HUES6 (cell line): ENCODE results near the gene IDUA.

Source experiments
- H3K27ac ChIP-seq: 2 replicates; pipeline ENCODE4 v1.7.0; 2013; ENCODE audit warnings: low read depth, mild to moderate bottlenecking, low read length, inconsistent platforms
- H3K27me3 ChIP-seq: 2 replicates; pipeline ENCODE4 v1.6.1; 2013; ENCODE audit warnings: low read length; ENCODE audit not compliant: control insufficient read depth, insufficient read depth
- H3K36me3 ChIP-seq: 2 replicates; pipeline ENCODE4 v1.6.1; 2013; ENCODE audit warnings: low read length; ENCODE audit not compliant: control insufficient read depth, insufficient read depth
- H3K4me1 ChIP-seq: 2 replicates; pipeline ENCODE4 v1.6.1; 2013; ENCODE audit warnings: low read length; ENCODE audit not compliant: control insufficient read depth, insufficient read depth
- H3K4me3 ChIP-seq: 2 replicates; pipeline ENCODE4 v1.5.1; 2013; ENCODE audit warnings: low read depth, low read length
- H3K9ac ChIP-seq: one replicate; pipeline ENCODE4 v1.6.1; 2013; ENCODE audit warnings: mild to moderate bottlenecking, low read length
- H3K9me3 ChIP-seq: 2 replicates; pipeline ENCODE4 v1.6.1; 2013; ENCODE audit warnings: low read depth, low read length; ENCODE audit not compliant: control insufficient read depth, insufficient read depth

IDUA gene

GRCh38 chr4:982814-983213, 4.0 kb upstream of the IDUA start:
- peaks cover 34% of the 10 kb centered on the region for H3K27me3 ChIP-seq
- no peak overlapping the region for H3K9ac ChIP-seq
- no peak overlapping the region for H3K4me3 ChIP-seq
- no peak overlapping the region for H3K27ac ChIP-seq
- H3K9me3 ChIP-seq, result no peaks in the 10 kb centered on the region
- peaks cover 22% of the 10 kb centered on the region; the same call in 1 of the 2 replicates for H3K4me1 ChIP-seq
- H3K36me3 ChIP-seq, result no peaks in the 10 kb centered on the region

DNA sequence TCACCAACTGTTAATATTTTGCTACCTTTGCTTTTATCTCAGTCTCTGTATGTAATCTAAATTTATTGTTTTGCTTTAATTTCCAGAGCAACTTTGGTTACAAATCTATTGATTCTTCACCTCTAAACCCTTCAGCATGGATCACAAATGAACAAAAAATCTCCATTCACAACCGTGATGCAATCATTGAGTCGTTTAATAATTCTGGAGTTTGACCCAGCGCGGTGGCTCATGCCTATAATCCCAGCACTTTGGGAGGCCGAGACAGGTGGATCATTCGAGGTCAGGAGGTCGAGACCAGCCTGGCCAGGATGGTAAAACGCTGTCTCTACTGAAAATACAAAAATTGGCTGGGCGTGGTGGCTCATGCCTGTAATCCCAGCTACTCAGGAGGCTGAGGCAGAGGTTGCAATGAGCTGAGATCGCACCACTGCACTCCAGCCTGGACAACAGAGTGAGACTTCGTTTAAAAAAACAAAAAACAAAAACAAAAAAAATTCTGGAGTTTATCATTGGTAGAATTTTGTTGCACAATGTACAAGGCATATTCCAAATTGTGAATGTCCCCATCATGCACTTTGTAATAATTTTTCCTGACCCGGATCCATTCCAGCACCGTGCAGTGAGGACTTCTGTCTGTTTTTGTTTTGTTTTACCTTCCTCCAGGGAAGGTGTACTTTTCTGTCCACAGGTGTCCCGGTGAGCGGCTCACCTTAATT, 2.3 kb upstream of the IDUA start:
- Histone ChIP-seq H3K27me3 (peaks cover 43% of the 10 kb centered on the region), H3K4me1 (peaks cover 16% of the 10 kb centered on the region; the same call in 1 of the 2 replicates), H3K36me3 (no peaks in the 10 kb centered on the region), H3K9ac (no peak overlapping the region), H3K4me3 (peak overlapping the region; percentile 45), H3K9me3 (no peaks in the 10 kb centered on the region), H3K27ac (no peak overlapping the region)

DNA sequence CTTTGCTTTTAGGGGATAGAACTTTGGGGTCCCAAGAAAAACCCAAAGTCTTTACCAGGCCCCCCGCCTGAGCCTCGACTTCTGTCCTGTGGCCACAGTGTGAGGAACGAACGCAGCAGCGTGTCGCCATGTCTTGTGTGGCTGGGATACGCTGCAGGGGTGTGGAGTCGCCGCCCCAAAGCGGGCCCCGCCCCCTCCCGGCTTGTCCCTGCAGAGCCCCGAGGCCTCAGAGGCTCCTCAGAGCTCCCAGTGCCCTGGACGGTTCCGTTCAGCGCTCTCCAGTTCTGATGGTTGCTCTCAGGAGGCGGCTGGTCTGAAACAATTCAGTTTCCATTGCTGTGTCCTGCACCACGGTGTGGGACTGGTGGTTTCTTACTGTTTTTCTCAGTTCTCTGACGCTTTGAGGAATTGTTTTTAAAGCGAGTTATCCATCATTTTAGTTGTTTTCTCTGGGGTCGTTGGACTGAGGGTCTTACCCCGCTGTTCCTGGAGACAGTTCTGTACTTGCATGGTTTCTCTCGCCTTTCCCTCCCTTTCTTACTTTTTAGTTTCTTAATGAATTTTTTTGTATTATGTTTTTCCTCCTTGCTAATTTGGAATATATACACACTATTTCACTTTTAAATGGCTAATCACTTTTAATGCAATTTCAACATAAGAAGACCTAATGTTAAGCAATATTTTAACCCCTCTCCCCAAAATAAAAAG, 1.6 kb upstream of the IDUA start:
- Histone ChIP-seq H3K36me3 (no peaks in the 10 kb centered on the region), H3K27me3 (peaks cover 40% of the 10 kb centered on the region), H3K9me3 (no peaks in the 10 kb centered on the region), H3K4me3 (peak overlapping the region; percentile 45), H3K4me1 (peaks cover 11% of the 10 kb centered on the region; the same call in 1 of the 2 replicates), H3K9ac (no peak overlapping the region), H3K27ac (no peak overlapping the region)

GRCh38 chr4:986428-986878, 391 bp upstream of the IDUA start:
- H3K36me3 ChIP-seq, result no peaks in the 10 kb centered on the region
- H3K9ac ChIP-seq, result no peak overlapping the region
- H3K27ac ChIP-seq, result no peak overlapping the region
- peak overlapping the region; percentile 65 for H3K4me3 ChIP-seq
- H3K27me3 ChIP-seq, result peaks cover 40% of the 10 kb centered on the region
- H3K9me3 ChIP-seq, result no peaks in the 10 kb centered on the region
- peaks cover 11% of the 10 kb centered on the region; the same call in 1 of the 2 replicates for H3K4me1 ChIP-seq

GRCh38 chr4:987624-988513, 1.0 kb downstream of the IDUA start:
- no peaks in the 10 kb centered on the region for H3K36me3 ChIP-seq
- no peak overlapping the region for H3K9ac ChIP-seq
- no peaks in the 10 kb centered on the region for H3K9me3 ChIP-seq
- peaks cover 11% of the 10 kb centered on the region; the same call in 1 of the 2 replicates for H3K4me1 ChIP-seq
- no peak overlapping the region for H3K27ac ChIP-seq
- peaks cover 40% of the 10 kb centered on the region for H3K27me3 ChIP-seq
- peak overlapping the region; percentile 65 for H3K4me3 ChIP-seq

GRCh38 chr4:988726-989721, 2.2 kb downstream of the IDUA start:
- Histone ChIP-seq H3K27me3 (peaks cover 42% of the 10 kb centered on the region), H3K27ac (no peak overlapping the region), H3K9ac (no peak overlapping the region), H3K9me3 (no peaks in the 10 kb centered on the region), H3K36me3 (no peaks in the 10 kb centered on the region), H3K4me1 (peaks cover 14% of the 10 kb centered on the region; the same call in 1 of the 2 replicates), H3K4me3 (no peak overlapping the region)

DNA sequence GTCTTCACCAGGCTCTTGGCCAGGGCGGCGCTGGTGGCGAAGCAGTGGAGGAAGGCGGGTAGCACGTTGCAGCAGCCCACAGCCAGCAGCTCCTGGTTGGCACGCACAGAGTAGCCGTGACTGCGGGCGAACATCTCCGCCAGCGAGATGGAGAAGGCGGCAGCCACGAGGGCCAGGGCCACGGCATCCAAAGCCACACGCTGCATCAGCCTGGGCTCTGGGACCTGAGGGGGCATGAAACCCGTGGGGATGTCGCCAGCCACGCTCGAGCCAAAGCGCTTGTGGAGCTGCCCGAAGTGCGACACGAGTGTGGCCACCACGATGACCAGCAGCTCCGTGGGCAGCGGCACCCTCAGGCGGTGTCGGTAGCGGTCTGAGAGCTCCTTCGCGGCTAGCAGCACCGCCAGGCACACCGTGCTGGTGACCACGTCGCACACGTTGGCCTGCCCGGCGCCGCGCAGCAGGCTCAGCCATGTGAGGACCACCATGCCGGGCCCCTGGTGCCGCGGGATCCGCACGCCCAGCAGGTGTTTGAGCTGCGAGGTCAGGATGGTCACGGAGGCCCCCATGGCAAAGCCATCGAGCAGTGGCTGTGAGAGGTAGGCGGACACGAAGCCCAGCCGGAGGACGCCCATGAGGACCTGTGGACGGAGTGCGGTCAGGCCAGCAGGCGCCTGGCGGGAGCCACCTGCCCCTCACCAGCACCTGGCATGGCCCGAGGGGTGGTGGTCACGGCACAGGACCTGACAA, 3.1 kb downstream of the IDUA start:
- peaks cover 36% of the 10 kb centered on the region for H3K27me3 ChIP-seq
- no peak overlapping the region for H3K4me3 ChIP-seq
- H3K27ac ChIP-seq, result no peak overlapping the region
- H3K4me1 ChIP-seq, result peaks cover 12% of the 10 kb centered on the region; the same call in 1 of the 2 replicates
- H3K36me3 ChIP-seq, result no peaks in the 10 kb centered on the region
- H3K9ac ChIP-seq, result no peak overlapping the region
- no peaks in the 10 kb centered on the region for H3K9me3 ChIP-seq

GRCh38 chr4:990746-991367, 4.0 kb downstream of the IDUA start:
- Histone ChIP-seq H3K27ac (no peak overlapping the region), H3K4me1 (peaks cover 3% of the 10 kb centered on the region; the same call in 1 of the 2 replicates), H3K36me3 (no peaks in the 10 kb centered on the region)

GRCh38 chr4:991451-992296, 4.8 kb downstream of the IDUA start:
- H3K36me3 ChIP-seq, result no peaks in the 10 kb centered on the region
- H3K9ac ChIP-seq, result no peak overlapping the region

More at GRCh38 chr4:990746-991367, 4.0 kb downstream of the IDUA start:
- Histone ChIP-seq H3K4me3 (no peak overlapping the region), H3K9ac (no peak overlapping the region), H3K27me3 (peaks cover 34% of the 10 kb centered on the region), H3K9me3 (no peaks in the 10 kb centered on the region)

More at GRCh38 chr4:991451-992296, 4.8 kb downstream of the IDUA start:
- H3K27ac ChIP-seq, result no peak overlapping the region
- H3K4me3 ChIP-seq, result no peak overlapping the region
- no peaks in the 10 kb centered on the region for H3K9me3 ChIP-seq
- peaks cover 34% of the 10 kb centered on the region for H3K27me3 ChIP-seq
- H3K4me1 ChIP-seq, result peaks cover 3% of the 10 kb centered on the region; the same call in 1 of the 2 replicates
